GM18907 (cell line): ENCODE measurements around the gene SERPINH1.

Experiments used
- ATAC-seq: cut with Tn5 transposase; IDR thresholded peaks from one replicate; pipeline ENCODE4 v1.9.1; 2021; ENCODE audit warnings: mild to moderate bottlenecking, moderate library complexity; ENCODE audit not compliant: unreplicated experiment

Gene SERPINH1

GRCh38 chr11:75562048-75562835 is at the start of gene SERPINH1:
TSS of gene SERPINH1 (plus strand) at chr11:75562253. CDS start at chr11:75566350, 4,097 bp downstream.
- ATAC-seq, result peak; percentile 79

GRCh38 chr11:75513250-75513649 is 48.8 kb upstream of the SERPINH1 start:
- ATAC-seq, result no peak

GRCh38 chr11:75514596-75514995 is 47.5 kb upstream of the SERPINH1 start:
- no peak for ATAC-seq

- ATAC-seq, result no peak
These were observed 45.9 kb upstream of the SERPINH1 start for GRCh38 chr11:75516140-75516539.

GRCh38 chr11:75516886-75517285 is 45.2 kb upstream of the SERPINH1 start:
- ATAC-seq, result no peak

- ATAC-seq, result no peak
These were observed 43.9 kb upstream of the SERPINH1 start for GRCh38 chr11:75518204-75518549.

GRCh38 chr11:75518771-75519653 is 43.0 kb upstream of the SERPINH1 start:
- no peak for ATAC-seq

GRCh38 chr11:75520688-75521087 is 41.4 kb upstream of the SERPINH1 start:
- no peak for ATAC-seq

GRCh38 chr11:75522286-75523044 is 39.6 kb upstream of the SERPINH1 start:
- ATAC-seq, result no peak

- no peak for ATAC-seq
These were observed 38.9 kb upstream of the SERPINH1 start for GRCh38 chr11:75523189-75523588.

- no peak for ATAC-seq
These were observed 38.0 kb upstream of the SERPINH1 start for GRCh38 chr11:75523811-75524664.

- peak; percentile 8 for ATAC-seq
These were observed 37.2 kb upstream of the SERPINH1 start for GRCh38 chr11:75524665-75525432.

- ATAC-seq, result peak; percentile 70
These were observed 36.4 kb upstream of the SERPINH1 start, which contains the start of gene GDPD5 for GRCh38 chr11:75525433-75526191. TSS of gene GDPD5 (minus strand) at chr11:75525941. CDS start at chr11:75477735, 48,206 bp downstream.

- ATAC-seq, result no peak
These were observed 35.9 kb upstream of the SERPINH1 start for GRCh38 chr11:75526192-75526541.

GRCh38 chr11:75527130-75527529 is 34.9 kb upstream of the SERPINH1 start:
- no peak for ATAC-seq

GRCh38 chr11:75527938-75528735 is 33.9 kb upstream of the SERPINH1 start:
- ATAC-seq, result no peak

GRCh38 chr11:75530577-75530976 is 31.5 kb upstream of the SERPINH1 start:
- ATAC-seq, result no peak

- no peak for ATAC-seq
These were observed 30.7 kb upstream of the SERPINH1 start for GRCh38 chr11:75531325-75531724.
